ENCODE results near the gene DCAF12L1.

DCAF12L1 gene

DNA sequence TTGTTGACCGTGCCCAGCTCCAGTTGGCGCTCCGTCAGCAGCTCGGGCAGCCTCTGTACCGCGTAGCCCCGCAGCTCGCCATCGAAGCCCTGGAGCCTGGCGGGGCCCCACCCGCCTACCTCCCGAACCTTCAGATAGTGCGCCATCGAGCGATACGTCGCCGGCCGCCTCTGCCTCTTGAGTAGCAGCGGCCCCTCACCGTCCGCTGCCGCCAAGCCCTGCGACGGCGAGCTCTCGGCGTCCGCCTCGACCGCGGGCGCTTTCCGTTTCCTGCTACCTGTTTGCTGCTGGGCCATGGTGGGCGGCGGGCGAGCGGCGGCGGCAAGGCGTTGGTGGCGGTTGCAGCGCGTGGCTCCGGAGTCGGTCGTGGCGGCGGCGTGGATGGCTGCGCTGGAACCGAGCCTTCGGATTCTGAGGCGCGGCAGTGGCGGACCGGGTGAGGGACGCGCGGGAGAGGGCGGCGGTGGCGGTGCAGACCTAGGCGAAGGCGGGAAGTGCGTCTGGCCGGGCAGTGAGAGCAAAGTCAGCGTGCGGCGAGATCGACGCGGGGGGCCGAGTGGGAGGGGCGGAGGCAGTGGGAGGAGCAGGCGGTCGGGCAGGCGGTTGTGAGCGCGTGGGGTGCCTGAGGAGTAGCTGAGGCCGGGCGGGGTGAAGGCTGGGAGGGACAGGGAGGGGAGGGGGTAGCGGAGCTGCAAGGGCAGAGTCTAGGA is at the start of gene DCAF12L1:
DCAF12L1 (minus strand) TSS at position 502 of the 710 bp plus-strand sequence; CDS start at position 296, 206 bp downstream.
- no peak within 1 kb of the TSS for H3K9ac ChIP-seq (ENCODE audit: insufficient read length)
- H3K4me3 ChIP-seq: no peak within 1 kb of the TSS
- TF ChIP-seq POLR2AphosphoS5 (IDR thresholded peaks at IDR 0.05; ENCODE audit: borderline replicate concordance, low read depth, low read length) (no peak), FOXP2 (optimal IDR thresholded peaks at IDR 0.05; ENCODE audit: control extremely low read depth, extremely low read length, insufficient read depth) (no peak), EZH2 (IDR thresholded peaks at IDR 0.05) (no peak)
- H3K27ac ChIP-seq: no peak within 1 kb of the TSS
- no peak for DNase-seq (ENCODE audit: low read depth, low spot score)
- H3K36me3 ChIP-seq (ENCODE audit: insufficient read depth, low read length): no peaks in the 10 kb centered on the region
- H3K9me3 ChIP-seq (ENCODE audit: low read depth, low read length): no peaks in the 10 kb centered on the region

DNA sequence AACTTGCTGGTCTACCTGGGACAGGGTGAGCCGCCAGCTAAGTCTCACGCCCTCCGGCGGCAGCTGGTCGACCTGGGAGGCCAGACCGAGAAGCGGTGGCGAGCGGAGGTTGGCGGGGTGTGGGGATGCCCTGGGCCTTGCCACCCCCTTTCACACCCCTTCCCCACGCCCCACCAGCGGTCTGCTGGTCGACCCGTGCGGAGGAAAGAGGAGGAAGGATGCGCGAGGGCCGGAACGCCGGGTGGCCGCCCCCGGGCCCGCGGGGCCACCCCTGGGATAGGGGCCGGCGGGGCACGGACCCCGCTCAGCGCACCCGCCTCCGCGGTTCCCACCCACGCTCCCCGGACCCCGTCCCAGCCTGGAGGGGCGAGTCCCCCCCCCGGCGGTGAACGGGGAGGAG is 28.3 kb upstream of the DCAF12L1 start:
- DNase-seq (ENCODE audit: low read depth, low spot score): no peak
- Histone ChIP-seq H3K9me3 (ENCODE audit: low read depth, low read length) (no peaks in the 10 kb centered on the region), H3K27ac (no peak overlapping the region), H3K4me3 (no peak overlapping the region), H3K9ac (ENCODE audit: insufficient read length) (no peak overlapping the region), H3K36me3 (ENCODE audit: insufficient read depth, low read length) (no peaks in the 10 kb centered on the region)
- TF ChIP-seq POLR2AphosphoS5 (IDR thresholded peaks at IDR 0.05; ENCODE audit: borderline replicate concordance, low read depth, low read length) (no peak), FOXP2 (optimal IDR thresholded peaks at IDR 0.05; ENCODE audit: control extremely low read depth, extremely low read length, insufficient read depth) (no peak), EZH2 (IDR thresholded peaks at IDR 0.05) (no peak)

DNA sequence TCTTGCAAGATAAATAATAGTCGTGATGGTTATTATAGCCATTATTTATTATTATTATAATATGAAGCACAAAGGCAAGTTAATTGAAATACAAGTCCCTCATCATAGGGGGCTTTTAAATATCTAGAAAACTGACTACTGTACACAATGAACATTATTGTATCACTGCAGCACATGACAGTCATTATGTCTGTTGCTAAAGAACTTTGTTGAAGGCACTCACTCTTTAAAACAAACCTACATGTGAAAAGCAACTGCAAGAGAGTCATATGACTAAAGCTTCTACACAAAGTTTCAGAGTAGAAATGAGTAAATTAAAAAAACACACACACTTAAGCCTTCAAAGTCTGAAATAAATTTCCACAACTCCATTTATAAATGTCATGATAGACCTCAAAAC is 23.3 kb upstream of the DCAF12L1 start:
- Histone ChIP-seq H3K36me3 (ENCODE audit: insufficient read depth, low read length) (no peaks in the 10 kb centered on the region), H3K4me3 (no peak overlapping the region), H3K9me3 (ENCODE audit: low read depth, low read length) (no peaks in the 10 kb centered on the region), H3K9ac (ENCODE audit: insufficient read length) (no peak overlapping the region), H3K27ac (no peak overlapping the region)
- TF ChIP-seq FOXP2 (optimal IDR thresholded peaks at IDR 0.05; ENCODE audit: control extremely low read depth, extremely low read length, insufficient read depth) (no peak), EZH2 (IDR thresholded peaks at IDR 0.05) (no peak), POLR2AphosphoS5 (IDR thresholded peaks at IDR 0.05; ENCODE audit: borderline replicate concordance, low read depth, low read length) (no peak)
- DNase-seq (ENCODE audit: low read depth, low spot score): no peak

DNA sequence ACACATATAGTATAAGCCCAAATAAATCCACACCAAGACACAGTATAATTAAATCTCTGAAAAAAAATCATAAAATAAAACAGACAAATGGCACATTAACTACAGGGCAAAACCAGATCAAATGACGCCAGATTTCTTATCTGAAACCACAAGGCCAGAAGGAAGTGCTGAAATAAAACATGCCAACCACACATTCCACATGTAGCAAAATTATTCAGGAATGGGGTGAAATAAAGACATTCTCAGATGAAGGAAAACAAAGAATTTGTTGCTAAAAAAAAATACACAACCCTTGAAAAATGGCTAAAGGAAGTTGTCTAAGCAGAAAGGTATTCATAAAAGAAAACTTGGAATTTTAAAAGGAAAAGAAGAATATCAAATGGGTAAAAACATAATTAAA is 4.5 kb upstream of the DCAF12L1 start:
- TF ChIP-seq EZH2 (IDR thresholded peaks at IDR 0.05) (no peak), POLR2AphosphoS5 (IDR thresholded peaks at IDR 0.05; ENCODE audit: borderline replicate concordance, low read depth, low read length) (no peak), FOXP2 (optimal IDR thresholded peaks at IDR 0.05; ENCODE audit: control extremely low read depth, extremely low read length, insufficient read depth) (no peak)
- Histone ChIP-seq H3K27ac (no peak overlapping the region), H3K36me3 (ENCODE audit: insufficient read depth, low read length) (no peaks in the 10 kb centered on the region), H3K9me3 (ENCODE audit: low read depth, low read length) (no peaks in the 10 kb centered on the region), H3K4me3 (no peak overlapping the region), H3K9ac (ENCODE audit: insufficient read length) (no peak overlapping the region)
- no peak for DNase-seq (ENCODE audit: low read depth, low spot score)

DNA sequence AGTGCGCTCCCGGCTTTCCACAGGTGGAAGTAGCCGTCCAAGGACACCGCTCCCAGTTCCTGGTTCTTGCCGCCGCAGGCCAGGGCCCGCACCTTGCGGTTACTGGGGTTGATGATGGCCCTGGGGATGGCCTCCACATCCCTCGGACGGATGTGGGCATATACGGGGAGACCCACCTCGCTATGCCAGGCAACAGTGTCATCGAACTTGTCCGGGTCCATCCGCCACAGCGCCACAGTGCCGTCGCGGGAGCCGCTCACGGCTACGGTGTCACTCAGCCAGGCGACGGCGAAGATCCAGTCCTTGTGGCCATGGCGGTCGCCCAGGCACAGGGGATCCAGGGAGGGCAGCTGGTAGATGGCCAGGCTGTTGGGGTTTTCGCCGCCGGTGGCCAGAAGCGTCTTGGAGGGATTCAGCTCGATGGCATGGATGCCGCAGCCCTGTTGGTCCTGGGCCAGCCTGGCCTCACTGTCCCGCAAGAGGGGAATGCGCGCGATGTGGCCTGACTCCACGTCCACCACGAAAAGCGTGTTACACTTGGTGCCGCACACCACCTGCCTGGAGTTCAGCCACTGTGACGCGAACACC is 795 bp downstream of the DCAF12L1 start:
- Histone ChIP-seq H3K36me3 (ENCODE audit: insufficient read depth, low read length) (no peaks in the 10 kb centered on the region), H3K9ac (ENCODE audit: insufficient read length) (no peak overlapping the region), H3K4me3 (no peak overlapping the region), H3K27ac (no peak overlapping the region), H3K9me3 (ENCODE audit: low read depth, low read length) (no peaks in the 10 kb centered on the region)
- no peak for DNase-seq (ENCODE audit: low read depth, low spot score)
- TF ChIP-seq FOXP2 (optimal IDR thresholded peaks at IDR 0.05; ENCODE audit: control extremely low read depth, extremely low read length, insufficient read depth): no peak
- no peak for TF ChIP-seq EZH2 (IDR thresholded peaks at IDR 0.05)
- TF ChIP-seq POLR2AphosphoS5 (IDR thresholded peaks at IDR 0.05; ENCODE audit: borderline replicate concordance, low read depth, low read length): no peak

DNA sequence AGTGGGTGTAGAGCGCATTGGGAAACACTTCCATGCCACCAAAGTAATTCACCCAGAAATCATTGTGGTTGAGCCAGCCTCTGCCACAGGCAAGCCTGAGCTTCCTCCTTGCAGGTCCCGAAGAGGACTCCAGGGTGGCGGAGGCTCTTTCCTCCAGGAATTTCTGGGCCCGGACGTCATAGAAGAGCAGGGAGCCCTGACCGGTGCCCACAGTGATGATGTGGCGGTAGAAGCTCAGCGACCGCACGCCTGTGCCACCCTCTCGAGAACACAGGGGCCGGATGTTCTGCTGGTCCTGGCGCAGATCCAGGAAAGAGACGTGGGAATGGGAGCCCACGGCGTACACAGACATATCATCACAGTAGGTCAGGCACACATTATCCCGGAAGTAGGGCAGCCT is 1.3 kb downstream of the DCAF12L1 start:
- Histone ChIP-seq H3K9ac (ENCODE audit: insufficient read length) (no peak overlapping the region), H3K4me3 (no peak overlapping the region), H3K36me3 (ENCODE audit: insufficient read depth, low read length) (no peaks in the 10 kb centered on the region), H3K27ac (no peak overlapping the region), H3K9me3 (ENCODE audit: low read depth, low read length) (no peaks in the 10 kb centered on the region)
- no peak for TF ChIP-seq FOXP2 (optimal IDR thresholded peaks at IDR 0.05; ENCODE audit: control extremely low read depth, extremely low read length, insufficient read depth)
- no peak for TF ChIP-seq EZH2 (IDR thresholded peaks at IDR 0.05)
- no peak for TF ChIP-seq POLR2AphosphoS5 (IDR thresholded peaks at IDR 0.05; ENCODE audit: borderline replicate concordance, low read depth, low read length)
- DNase-seq (ENCODE audit: low read depth, low spot score): no peak

DNA sequence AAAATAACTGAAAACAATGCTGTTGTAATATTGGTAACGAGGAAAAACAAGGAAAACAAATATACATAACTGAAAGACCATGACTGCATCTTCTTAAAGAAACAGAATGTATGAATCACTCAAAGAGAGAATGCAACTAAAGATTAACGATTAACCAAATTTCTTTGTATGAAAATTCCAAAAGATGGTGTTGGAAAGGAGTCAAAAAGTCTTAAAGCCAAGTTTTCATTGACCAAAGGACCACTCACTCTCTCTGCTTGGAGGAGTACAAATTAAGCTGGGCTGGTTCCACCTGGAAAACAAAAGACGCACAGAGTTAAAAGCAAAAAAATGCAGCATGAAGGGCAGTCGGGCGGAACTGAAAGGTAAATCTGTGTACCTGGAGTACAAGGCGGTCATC is 1.8 kb downstream of the DCAF12L1 start:
- no peaks in the 10 kb centered on the region for H3K36me3 ChIP-seq (ENCODE audit: insufficient read depth, low read length)
- TF ChIP-seq FOXP2 (optimal IDR thresholded peaks at IDR 0.05; ENCODE audit: control extremely low read depth, extremely low read length, insufficient read depth) (no peak), EZH2 (IDR thresholded peaks at IDR 0.05) (no peak)
- no peaks in the 10 kb centered on the region for H3K9me3 ChIP-seq (ENCODE audit: low read depth, low read length)
- H3K9ac ChIP-seq (ENCODE audit: insufficient read length): no peak overlapping the region
- no peak for DNase-seq (ENCODE audit: low read depth, low spot score)
- no peak overlapping the region for H3K4me3 ChIP-seq
- H3K27ac ChIP-seq: no peak overlapping the region

DNA sequence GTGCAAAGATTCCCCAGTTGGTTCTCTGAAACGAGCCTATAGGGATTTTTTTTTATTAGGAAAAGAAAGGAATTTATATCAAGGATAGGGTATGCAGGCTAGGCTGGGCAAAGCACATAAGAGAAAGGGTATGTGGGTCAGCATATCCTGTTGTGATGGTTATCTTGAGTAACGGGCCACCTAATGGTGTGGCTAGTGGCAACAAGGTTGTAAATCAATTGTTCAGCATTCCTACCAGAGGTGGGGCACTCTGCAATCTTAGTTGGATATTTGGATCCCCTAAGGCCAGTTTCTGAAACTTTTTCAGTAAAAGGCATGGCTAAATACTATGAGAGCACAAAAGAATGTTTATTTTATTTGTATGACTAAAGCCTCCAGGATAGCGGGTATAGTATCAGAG is 42.7 kb downstream of the DCAF12L1 start:
- TF ChIP-seq FOXP2 (optimal IDR thresholded peaks at IDR 0.05; ENCODE audit: control extremely low read depth, extremely low read length, insufficient read depth): no peak
- no peak for TF ChIP-seq EZH2 (IDR thresholded peaks at IDR 0.05)
- no peak for TF ChIP-seq POLR2AphosphoS5 (IDR thresholded peaks at IDR 0.05; ENCODE audit: borderline replicate concordance, low read depth, low read length)
- no peak overlapping the region for H3K4me3 ChIP-seq
- H3K9me3 ChIP-seq (ENCODE audit: low read depth, low read length): no peaks in the 10 kb centered on the region
- H3K9ac ChIP-seq (ENCODE audit: insufficient read length): no peak overlapping the region
- H3K36me3 ChIP-seq (ENCODE audit: insufficient read depth, low read length): no peaks in the 10 kb centered on the region
- DNase-seq (ENCODE audit: low read depth, low spot score): no peak
- no peak overlapping the region for H3K27ac ChIP-seq
